Endothelial cell of umbilical vein (primary cell): ENCODE measurements around the gene IP6K2. TPM values are rescaled to one million over a fixed set of nuclear protein-coding genes. Genes with fewer than 3 reads are reported as not detected.
A peak's percentile ranks its signal among the peaks of the same experiment; 100 is the strongest.
"Not testable (repeated sequence)": the region's sequence is repeated elsewhere in the genome, so short reads cannot be mapped to it uniquely, and the experiment has no call there.

Experiments
- BruUV-seq: library from RNA; stranded (reverse); fragments of 400-500 nt; replicated peaks from 2 replicates; lab custom pipeline; 2021; lab: Mats Ljungman, UMichigan
- CTCF ChIA-PET: fragments of 300-600, 350-600 bp; sonication (Branson Sonifier 250); formaldehyde crosslinking; loops from one replicate; lab custom pipeline; 2021; ENCODE audit warnings: antibody characterized with exemption, inconsistent platforms; lab: Charles Lee
- POLR2A ChIA-PET: fragments of 300-600, 350-600 bp; sonication (Branson Sonifier 250); formaldehyde crosslinking; loops from one replicate; lab custom pipeline; 2021; ENCODE audit warnings: antibody characterized with exemption, inconsistent platforms; lab: Charles Lee
- DNase-seq: peaks from one replicate; pipeline ENCODE4 v3.0.0-alpha.2; 2011; ENCODE audit warnings: low read depth, low spot score
- FAIRE-seq: peaks from 2 replicates; lab custom pipeline; 2011; peaks lifted over from hg19 to GRCh38; lab: Jason Lieb, UNC
- H2AFZ ChIP-seq: 2 replicates; pipeline ENCODE4 v1.6.0; 2012; ENCODE audit warnings: low read depth, low read length, control low read depth, inconsistent platforms
- H3K27ac ChIP-seq: 2 replicates; pipeline ENCODE4 v1.5.1; 2011; ENCODE audit warnings: low read depth, mild to moderate bottlenecking, control low read depth, low read length, moderate library complexity; ENCODE audit not compliant: insufficient read depth
- H3K27me3 ChIP-seq, 2 experiments: 2 replicates each; pipeline versions ENCODE4 v1.6.0 to v1.6.1; 2011; ENCODE audit warnings: low read length in 2 of 2, mixed read lengths in 1 of 2; ENCODE audit not compliant: control insufficient read depth in 2 of 2, insufficient read depth in 2 of 2
- H3K36me3 ChIP-seq, 2 experiments: 2 replicates in 1 of 2; 3 replicates in 1 of 2; pipeline ENCODE4 v1.5.1; 2011; ENCODE audit warnings: low read length in 2 of 2, mild to moderate bottlenecking in 1 of 2, moderate library complexity in 1 of 2; ENCODE audit not compliant: control insufficient read depth in 2 of 2, insufficient read depth in 2 of 2; ENCODE audit errors: extremely low read depth in 1 of 2
- H3K4me1 ChIP-seq: 3 replicates; pipeline ENCODE4 v1.5.1; 2011; ENCODE audit warnings: mild to moderate bottlenecking, low read length; ENCODE audit not compliant: control insufficient read depth, insufficient read depth; ENCODE audit errors: extremely low read depth
- H3K4me2 ChIP-seq: 2 replicates; pipeline ENCODE4 v1.6.1; 2011; ENCODE audit warnings: low read length, control low read depth, mixed read lengths; ENCODE audit not compliant: insufficient read depth
- H3K4me3 ChIP-seq, 3 experiments: fragments of 200-600 bp in 1 of 3; sonication (generic), shearing (Covaris generic) in 1 of 3; replicated peaks in 1 of 3; 2 replicates each; pipeline ENCODE4 v1.5.1; 2011 to 2016; ENCODE audit warnings: control low read depth in 3 of 3, low read length in 3 of 3, mild to moderate bottlenecking in 2 of 3, inconsistent platforms in 1 of 3, low read depth in 1 of 3, moderate library complexity in 1 of 3; ENCODE audit not compliant: insufficient read depth in 1 of 3
- H3K79me2 ChIP-seq: 2 replicates; pipeline ENCODE4 v1.6.0; 2012; ENCODE audit warnings: low read length, inconsistent platforms; ENCODE audit not compliant: control insufficient read depth, insufficient read depth
- H3K9ac ChIP-seq: replicated peaks from 2 replicates; pipeline ENCODE3; 2011; ENCODE audit warnings: low read length, control low read depth; ENCODE audit not compliant: insufficient read depth; ENCODE audit errors: extremely low read depth
- H3K9me1 ChIP-seq: replicated peaks from 3 replicates; pipeline ENCODE4 v1.6.0; 2011; ENCODE audit warnings: mild to moderate bottlenecking, low read length; ENCODE audit not compliant: control insufficient read depth, insufficient read depth; ENCODE audit errors: extremely low read depth
- H3K9me3 ChIP-seq: replicated peaks from 2 replicates; pipeline ENCODE4 v1.5.1; 2012; ENCODE audit warnings: low read length, inconsistent platforms; ENCODE audit not compliant: control insufficient read depth, insufficient read depth
- H4K20me1 ChIP-seq: replicated peaks from 2 replicates; pipeline ENCODE3; 2011; ENCODE audit warnings: mild to moderate bottlenecking, low read length; ENCODE audit not compliant: control insufficient read depth, insufficient read depth; ENCODE audit errors: extremely low read depth
- CTCF ChIP-seq, 2 donors: IDR thresholded peaks; 1 replicate in 1 of 2; 2 replicates in 1 of 2; pipeline ENCODE4 v1.5.1; 2011; ENCODE audit warnings: low read length in 2 of 2, mild to moderate bottlenecking in 2 of 2, moderate library complexity in 2 of 2, control low read depth in 1 of 2, inconsistent platforms in 1 of 2, low read depth in 1 of 2; ENCODE audit not compliant: insufficient read depth in 1 of 2; ENCODE audit errors: extremely low read depth in 1 of 2
- EZH2 ChIP-seq: IDR thresholded peaks from 2 replicates; pipeline ENCODE4 v1.6.1; 2012; ENCODE audit warnings: borderline replicate concordance, low read depth, mild to moderate bottlenecking, moderate library complexity, low read length, inconsistent platforms; ENCODE audit not compliant: severe bottlenecking
- FOS ChIP-seq: IDR thresholded peaks from 2 replicates; pipeline ENCODE4 v1.6.1; 2011; ENCODE audit warnings: mild to moderate bottlenecking, low read length, moderate library complexity, borderline replicate concordance; ENCODE audit not compliant: insufficient read depth
- GATA2 ChIP-seq: IDR thresholded peaks from 2 replicates; pipeline ENCODE4 v1.7.0; 2011; ENCODE audit warnings: low read depth, mild to moderate bottlenecking, moderate library complexity, mixed read lengths, low read length; ENCODE audit not compliant: insufficient read length, insufficient read depth
- JUN ChIP-seq: IDR thresholded peaks from 2 replicates; pipeline ENCODE4 v1.6.1; 2011; ENCODE audit warnings: borderline replicate concordance, low read depth; ENCODE audit not compliant: insufficient read length, insufficient read depth
- MYC ChIP-seq: IDR thresholded peaks from one replicate; pipeline ENCODE4 v1.6.1; 2011; ENCODE audit warnings: mild to moderate bottlenecking, low read depth, low read length
- POLR2A ChIP-seq: IDR thresholded peaks from 2 replicates; pipeline ENCODE4 v1.6.1; 2012; ENCODE audit warnings: low read depth, mild to moderate bottlenecking, control low read depth, low read length
- POLR2AphosphoS5 ChIP-seq: IDR thresholded peaks from 2 replicates; pipeline ENCODE4 v1.6.1; 2012; ENCODE audit warnings: low read depth, mild to moderate bottlenecking, control low read depth, low read length, moderate library complexity; ENCODE audit not compliant: insufficient read depth
- dilution Hi-C: fragments of 300-500 bp; cut with MboI; formaldehyde crosslinking; loops from one replicate; pipeline ENCODE4 v1.15.0; 2019; ENCODE audit warnings: low sequenced_read_pairs; ENCODE audit not compliant: extremely low pct_ligation_motif_present
- intact Hi-C: fragments of 100-400 bp; cut with micrococcal nuclease; formaldehyde crosslinking; loops from one replicate; pipeline ENCODE4 v1.10.0; 2022
- polyA plus RNA-seq, 4 experiments: library from polyadenylated mRNA; depleted of rRNA in 3 of 4; stranded (reverse) in 3 of 4; unstranded in 1 of 4; fragments of >200 nt; gene quantifications; 2 replicates each; pipeline versions ENCODE4 v1.2.1 to v1.2.3, GENCODE V29; 2011 to 2012; ENCODE audit warnings: missing spikeins in 1 of 4
- total RNA-seq: library from RNA; stranded (reverse); gene quantifications from 2 replicates; pipeline ENCODE4 v1.2.3, GENCODE V29; 2021
- TF ChIP-seq, protein P1 (sequence below): IDR thresholded peaks from 2 replicates; pipeline ENCODE4 v1.6.1; 2011; ENCODE audit not compliant: insufficient read depth, insufficient read length

The IP6K2 gene
- total and polyA plus RNA-seq, 2 donors (not counting 3 experiments of a cell fraction or from before 2014, with no cell fraction given) = 81.8 to 143 TPM

DNA sequence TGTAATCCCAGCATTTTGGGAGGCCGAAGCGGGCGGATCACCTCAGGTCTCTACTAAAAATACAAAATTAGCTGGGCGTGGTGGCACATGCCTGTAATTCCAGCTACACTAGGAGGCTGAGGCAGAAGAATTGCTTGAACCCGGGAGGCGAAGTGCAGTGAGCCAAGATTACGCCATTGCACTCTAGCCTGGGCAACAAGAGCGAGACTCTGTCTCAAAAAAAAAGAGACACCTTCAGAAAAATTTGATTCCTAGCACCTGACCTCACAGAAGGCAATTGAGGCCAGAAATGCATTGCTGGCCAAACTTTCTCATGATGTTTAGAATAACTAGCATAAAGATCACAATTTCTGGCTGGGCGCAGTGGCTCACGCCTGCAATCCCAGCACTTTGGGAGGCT, 24.2 kb upstream of the IP6K2 start:
- H3K4me2 ChIP-seq, H3K9ac ChIP-seq, H2AFZ ChIP-seq, H3K79me2 ChIP-seq, H3K9me1 ChIP-seq, H3K36me3 ChIP-seq, intact Hi-C loops, H3K4me1 ChIP-seq, H4K20me1 ChIP-seq, BruUV-seq, POLR2A ChIA-PET, H3K27me3 ChIP-seq, dilution Hi-C loops, H3K27ac ChIP-seq, FAIRE-seq, H3K9me3 ChIP-seq, DNase-seq, H3K4me3 ChIP-seq: not testable (repeated sequence)
- CTCF ChIA-PET = interaction anchor here (0.7 to 2.4 kb wide), 3 partner anchors 9 to 211 kb away, joined by 3 to 13 read pairs (median 4); no protein-coding TSS in a partner anchor

- intact Hi-C loops = no loop called here
- H3K27me3 ChIP-seq = no peaks in the 10 kb centered on the region
Observed at GRCh38 chr3:48739955-48740823, 23.2 kb upstream of the IP6K2 start.

More at GRCh38 chr3:48739955-48740823, 23.2 kb upstream of the IP6K2 start:
- Histone ChIP-seq H3K9me1 (no peaks in the 10 kb centered on the region), H3K36me3 (no peaks in the 10 kb centered on the region), H3K4me1 (peaks cover 3% of the 10 kb centered on the region), H3K27ac (no peak overlapping the region), H2AFZ (peak overlapping the region; percentile 66), H3K4me3 (no peak overlapping the region), H4K20me1 (no peaks in the 10 kb centered on the region), H3K4me2 (no peak overlapping the region), H3K9me3 (no peaks in the 10 kb centered on the region), H3K9ac (no peak overlapping the region), H3K79me2 (no peaks in the 10 kb centered on the region)
- DNase-seq (peak; percentile 75), FAIRE-seq (peak; percentile 76)
- dilution Hi-C loops = no loop called here
- BruUV-seq = no TSS peak
- ChIA-PET CTCF (interaction anchor here (0.7 to 2.4 kb wide), 42 partner anchors 8 to 546 kb away, joined by 3 to 23 read pairs (median 4); partner anchors contain the start of genes ARIH2, IP6K2, NCKIPSD and P4HTM), POLR2A (interaction anchor here (1.2 kb wide), 1 partner anchor 24 kb away, joined by 3 read pairs; the partner anchor contains the start of gene IP6K2)
- TF ChIP-seq POLR2AphosphoS5 (no peak), MYC (no peak), JUN (no peak), EZH2 (no peak), POLR2A (no peak), FOS (no peak), GATA2 (no peak), CTCF (IDR thresholded peaks at IDR 0.05; ENCODE audit: extremely low read depth in 1 of 2, insufficient read depth in 1 of 2, low read depth in 1 of 2, low read length in 2 of 2) (peak; percentile 90)
- TF ChIP-seq, protein P1, sequence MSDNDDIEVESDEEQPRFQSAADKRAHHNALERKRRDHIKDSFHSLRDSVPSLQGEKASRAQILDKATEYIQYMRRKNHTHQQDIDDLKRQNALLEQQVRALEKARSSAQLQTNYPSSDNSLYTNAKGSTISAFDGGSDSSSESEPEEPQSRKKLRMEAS = peak; percentile 46
